GM19468 (cell line): Measurements from ENCODE around the gene JMJD6.
"Not testable (repeated sequence)": the region's sequence is repeated elsewhere in the genome, so short reads cannot be mapped to it uniquely, and the experiment has no call there.

ENCODE experiments used
- ATAC-seq: cut with Tn5 transposase; IDR thresholded peaks from one replicate; pipeline ENCODE4 v1.9.1; 2021; ENCODE audit warnings: mild to moderate bottlenecking, moderate library complexity, moderate number of reproducible peaks; ENCODE audit not compliant: unreplicated experiment; ENCODE audit errors: extremely low read depth

The JMJD6 gene

DNA sequence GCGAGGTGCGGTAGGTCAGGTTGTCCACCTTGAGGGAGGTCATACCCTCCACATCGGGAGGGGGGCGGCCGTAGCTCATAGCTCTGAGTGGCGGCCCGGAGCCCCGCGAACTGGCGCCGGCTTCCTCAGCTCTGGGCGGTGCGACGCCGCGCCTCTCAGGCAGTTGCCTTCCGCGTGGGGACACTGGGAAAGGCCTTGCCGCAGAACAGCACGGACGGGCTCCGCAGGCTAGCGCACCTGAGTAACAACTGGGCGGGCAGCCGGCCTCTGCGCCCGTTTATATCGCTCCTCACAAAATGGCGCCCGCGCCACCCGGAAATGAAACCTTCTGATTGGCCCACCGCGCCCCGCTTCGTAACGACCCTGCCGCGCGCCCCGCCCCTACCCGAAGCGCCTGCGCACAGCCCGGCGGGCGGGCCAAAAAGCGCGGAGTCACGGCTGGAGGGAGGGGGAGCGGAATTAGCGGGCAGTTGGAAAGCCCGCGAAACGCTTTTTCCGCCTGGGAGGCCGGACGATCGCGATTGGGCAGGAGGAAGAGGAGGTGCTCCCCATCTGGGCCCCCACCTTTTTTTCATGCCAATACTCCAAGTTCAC lies 10.8 kb upstream of the JMJD6 start, which contains the start of gene SRSF2:
TSS of gene SRSF2 (minus strand) at position 250 of the 594 bp plus-strand sequence. CDS start at position 79, 171 bp downstream.
- ATAC-seq, result peak; percentile 62

GRCh38 chr17:76736349-76737081 lies 10.1 kb upstream of the JMJD6 start:
- no peak for ATAC-seq

- ATAC-seq, result no peak
These were observed 9.4 kb upstream of the JMJD6 start for GRCh38 chr17:76735586-76736348.

- ATAC-seq, result no peak
These were observed 8.6 kb upstream of the JMJD6 start for GRCh38 chr17:76735006-76735405.

- no peak for ATAC-seq
These were observed 7.9 kb upstream of the JMJD6 start for GRCh38 chr17:76734080-76734840.

DNA sequence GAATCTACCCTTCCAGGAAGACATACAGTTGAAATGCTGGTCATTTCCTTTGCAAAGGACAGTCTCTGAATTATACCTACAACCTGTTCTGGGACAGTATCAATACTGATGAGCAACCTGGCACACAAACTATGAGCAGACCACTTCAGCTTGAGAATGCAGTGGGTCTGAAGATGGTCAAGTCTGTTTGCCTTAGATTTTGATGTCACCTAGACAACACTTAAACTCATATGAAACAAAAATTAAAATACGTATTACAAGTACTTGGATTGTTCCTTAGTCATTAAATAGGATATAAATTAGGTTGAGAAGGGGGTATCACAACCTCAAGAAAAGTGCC lies 7.2 kb upstream of the JMJD6 start:
- ATAC-seq, result no peak

GRCh38 chr17:76732734-76733617 lies 6.6 kb upstream of the JMJD6 start:
- ATAC-seq, result no peak

- ATAC-seq, result not testable (repeated sequence)
These were observed 5.7 kb upstream of the JMJD6 start for GRCh38 chr17:76731800-76732733.

GRCh38 chr17:76727745-76728456 lies 1.5 kb upstream of the JMJD6 start:
- no peak for ATAC-seq

DNA sequence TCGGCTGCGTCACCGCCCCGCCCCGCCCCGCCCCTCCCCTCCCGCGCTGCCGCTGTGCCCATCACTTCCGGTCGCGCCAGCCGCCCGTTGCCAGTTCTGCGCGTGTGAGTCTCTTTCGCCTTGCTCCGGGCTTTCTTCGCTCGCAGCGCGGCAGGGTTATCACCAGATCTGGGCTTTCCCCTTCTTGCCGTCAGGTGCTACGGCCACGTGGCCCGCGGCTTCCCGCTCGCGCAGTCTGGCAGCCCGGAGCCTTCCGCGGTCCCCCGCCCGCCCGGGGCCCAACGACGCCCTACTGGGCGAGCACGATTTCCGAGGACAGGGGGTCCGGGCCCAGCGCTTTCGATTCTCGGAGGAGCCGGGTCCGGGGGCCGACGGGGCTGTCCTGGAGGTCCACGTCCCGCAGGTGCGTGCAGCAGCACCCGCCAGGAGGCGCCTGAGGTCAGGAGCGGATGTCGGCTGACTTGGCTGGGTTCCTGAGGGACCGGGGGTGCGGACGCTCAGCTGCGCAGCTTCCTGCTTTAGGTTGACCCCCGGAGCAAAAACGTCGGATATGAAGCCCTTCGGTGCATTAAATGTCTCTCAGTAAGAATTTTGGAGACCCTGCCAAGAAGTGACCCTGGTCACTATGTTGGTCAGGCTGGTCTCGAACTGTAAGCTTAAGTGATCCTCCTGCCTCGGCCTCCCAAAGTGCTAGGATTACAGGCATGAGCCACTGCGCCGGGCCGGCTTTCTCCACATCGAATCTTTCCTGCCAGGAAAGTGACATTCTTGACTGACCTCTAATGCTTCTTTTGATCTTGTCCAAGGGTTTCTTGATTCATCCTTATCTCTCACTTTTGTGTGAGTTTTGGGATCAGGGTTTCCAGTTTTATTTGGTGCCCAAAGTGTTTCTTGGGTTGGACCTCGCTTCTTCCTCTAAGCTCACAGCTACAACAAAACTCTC lies 641 bp upstream of the JMJD6 start, which contains the start of gene METTL23:
TSS of gene METTL23 (plus strand) at position 64 of the 943 bp plus-strand sequence. CDS start 2,872 bp downstream, outside the sequence.
- ATAC-seq, result peak; percentile 44

GRCh38 chr17:76725580-76726230 lies 701 bp downstream of the JMJD6 start:
- no peak for ATAC-seq

DNA sequence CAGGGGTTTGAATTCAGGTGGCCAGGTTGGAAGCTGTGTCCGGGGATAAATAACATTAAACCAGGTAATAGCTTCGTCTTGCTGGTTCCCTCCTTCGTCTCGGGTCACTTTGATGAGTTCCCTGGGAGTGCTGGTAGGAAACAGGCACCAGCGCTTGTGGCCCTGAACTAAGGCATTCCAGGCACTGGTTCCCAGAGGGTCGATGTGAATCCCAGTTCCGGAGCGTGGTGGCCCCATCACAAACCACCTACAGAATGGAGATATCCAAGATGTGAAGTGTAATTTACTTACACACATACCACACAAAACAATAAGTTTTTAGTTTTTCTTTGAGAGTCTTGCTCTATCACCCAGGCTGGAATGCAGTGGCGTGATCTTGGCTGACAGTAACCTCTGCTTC lies 2.6 kb downstream of the JMJD6 start:
- no peak for ATAC-seq

DNA sequence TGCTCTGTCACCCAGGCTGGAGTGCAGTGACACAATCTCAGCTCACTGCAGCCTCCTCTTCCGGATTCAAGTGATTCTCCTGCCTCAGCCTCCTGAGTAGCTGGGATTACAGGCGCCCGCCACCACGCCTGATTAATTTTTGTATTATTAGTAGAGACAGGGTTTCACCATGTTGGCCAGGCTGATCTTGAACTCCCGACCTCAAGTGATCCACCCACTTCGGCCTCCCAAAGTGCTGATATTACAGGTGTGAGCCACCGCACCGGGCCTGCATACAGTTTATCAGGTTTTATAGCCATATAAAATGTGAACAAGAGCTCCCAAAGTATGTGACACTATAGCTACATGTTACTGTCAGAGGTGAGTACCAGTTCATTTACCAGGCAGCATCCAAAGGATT lies 3.4 kb downstream of the JMJD6 start:
- ATAC-seq, result not testable (repeated sequence)

DNA sequence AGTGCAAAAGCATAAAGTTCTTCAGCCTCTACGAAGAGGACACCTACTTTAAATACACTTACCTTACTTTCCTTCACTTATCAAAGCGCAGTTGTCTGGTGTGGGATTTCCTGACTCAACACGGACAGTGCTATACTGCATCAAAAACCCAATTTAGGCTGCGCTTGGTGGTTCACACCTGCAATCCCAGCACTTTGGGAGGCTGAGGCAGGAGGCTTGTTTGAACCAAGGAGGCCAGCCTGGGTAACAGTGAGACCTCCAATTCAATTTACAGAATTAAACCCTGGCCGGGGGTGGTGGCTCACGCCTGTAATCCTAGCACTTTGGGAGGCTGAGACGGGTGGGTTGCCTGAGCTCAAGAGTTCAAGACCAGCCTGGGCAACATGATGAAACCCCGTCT lies 4.1 kb downstream of the JMJD6 start:
- ATAC-seq, result no peak

DNA sequence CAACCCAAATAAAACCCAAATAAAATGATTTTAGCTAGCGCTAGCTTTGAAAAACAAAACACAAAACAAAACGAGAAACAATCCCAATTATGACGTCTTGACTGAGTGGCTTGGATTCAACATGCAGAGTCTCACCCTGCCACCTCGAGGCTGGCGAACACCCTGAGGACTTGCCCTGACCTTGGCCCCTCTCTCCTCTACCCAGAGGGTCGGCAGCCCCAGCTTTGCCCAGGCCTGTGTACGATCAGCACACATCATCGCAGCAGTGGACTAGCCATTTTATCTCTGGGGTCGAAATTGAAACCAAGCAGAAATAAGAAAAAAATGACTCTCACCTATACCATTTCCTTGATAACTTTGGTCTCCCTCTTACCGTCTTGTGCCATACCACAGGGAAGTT lies 4.9 kb downstream of the JMJD6 start:
- ATAC-seq, result no peak

- ATAC-seq, result no peak
These were observed 5.5 kb downstream of the JMJD6 start for GRCh38 chr17:76720941-76721340.
